ENCODE measurements around the gene FMO4. TPM values are rescaled to one million over a fixed set of nuclear protein-coding genes. Genes with fewer than 3 reads are reported as not detected.

The FMO4 gene
- total RNA-seq, 1 experiment from 2014 or later: 2.5 TPM

DNA sequence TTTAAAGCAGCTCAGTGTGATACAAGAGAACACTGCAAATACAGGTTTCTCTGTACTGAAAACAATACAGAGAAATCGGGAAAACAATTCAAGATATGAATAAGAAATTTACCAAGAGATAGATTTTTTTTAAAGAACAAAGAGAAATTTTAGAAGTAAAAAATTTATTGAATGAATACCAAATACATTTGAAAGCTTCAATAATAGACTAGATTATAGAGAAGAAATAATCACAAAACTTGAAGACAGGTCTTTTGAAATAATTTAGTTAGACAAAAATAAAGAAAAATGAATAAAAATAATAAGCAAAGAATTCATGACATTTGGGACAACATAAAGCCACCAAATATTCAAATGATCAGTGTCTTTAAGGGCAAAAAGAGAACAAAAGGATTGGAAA, 13.6 kb upstream of the FMO4 start:
- intact Hi-C loops (cut with micrococcal nuclease; ENCODE audit: unreplicated experiment): no loop called here
- no TSS peak for BruUV-seq (replicated peaks)
- Mint-ChIP-seq H3K4me3 (ENCODE audit: low read depth, unreplicated experiment) (no peak overlapping the region), H3K36me3 (ENCODE audit: insufficient read depth, unreplicated experiment) (no peaks in the 10 kb centered on the region), H3K27me3 (ENCODE audit: unreplicated experiment) (peaks cover 25% of the 10 kb centered on the region), H3K27ac (ENCODE audit: unreplicated experiment) (no peak overlapping the region), H3K9me3 (ENCODE audit: low read depth, unreplicated experiment) (peaks cover 2% of the 10 kb centered on the region), H3K4me1 (ENCODE audit: low read depth, unreplicated experiment) (no peaks in the 10 kb centered on the region)
- CTCF ChIA-PET: no interaction called here
- DNase-seq: no peak
- TF ChIP-seq CTCF (IDR thresholded peaks at IDR 0.05; ENCODE audit: unreplicated experiment): no peak

DNA sequence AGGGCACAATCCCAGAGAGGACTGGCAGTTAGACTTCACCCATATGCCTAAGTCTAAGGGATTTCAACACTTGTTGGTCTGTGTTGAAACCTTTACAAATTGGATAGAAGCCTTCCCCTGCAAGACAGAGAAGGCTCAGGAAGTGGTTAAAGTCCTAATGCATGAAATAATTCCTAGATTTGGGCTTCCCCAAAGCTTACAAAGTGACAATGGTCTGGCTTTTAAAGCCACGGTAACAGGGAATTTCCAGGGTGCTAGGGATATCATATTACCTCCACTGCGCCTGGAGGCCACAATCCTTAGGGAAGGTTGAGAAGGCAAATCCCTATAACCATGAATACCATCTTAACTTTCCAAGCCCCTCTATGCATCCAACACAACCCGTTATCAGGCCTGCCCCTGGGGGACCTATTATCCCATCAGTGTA, 3.3 kb upstream of the FMO4 start:
- Mint-ChIP-seq H3K27ac (ENCODE audit: unreplicated experiment) (no peak overlapping the region), H3K36me3 (ENCODE audit: insufficient read depth, unreplicated experiment) (peaks cover 7% of the 10 kb centered on the region), H3K9me3 (ENCODE audit: low read depth, unreplicated experiment) (no peaks in the 10 kb centered on the region), H3K27me3 (ENCODE audit: unreplicated experiment) (no peaks in the 10 kb centered on the region), H3K4me1 (ENCODE audit: low read depth, unreplicated experiment) (no peaks in the 10 kb centered on the region), H3K4me3 (ENCODE audit: low read depth, unreplicated experiment) (no peak overlapping the region)
- DNase-seq: no peak
- CTCF ChIA-PET: no interaction called here
- BruUV-seq (replicated peaks): no TSS peak
- TF ChIP-seq CTCF (IDR thresholded peaks at IDR 0.05; ENCODE audit: unreplicated experiment): no peak
- intact Hi-C loops (cut with micrococcal nuclease; ENCODE audit: unreplicated experiment): loop anchor here (5.0 to 10.0 kb wide), 2 partner anchors 343 to 1416 kb away; partner anchors contain the start of gene SCYL3

- BruUV-seq (replicated peaks): no TSS peak
- H3K27ac Mint-ChIP-seq (ENCODE audit: unreplicated experiment): no peak overlapping the region
- CTCF ChIA-PET: interaction anchor here (0.6 to 2.6 kb wide), 3 partner anchors 85 to 345 kb away, joined by 8 to 43 read pairs (median 10); no protein-coding TSS in a partner anchor
- no peak for DNase-seq
- TF ChIP-seq CTCF (IDR thresholded peaks at IDR 0.05; ENCODE audit: unreplicated experiment): no peak
- H3K27me3 Mint-ChIP-seq (ENCODE audit: unreplicated experiment): no peaks in the 10 kb centered on the region
- H3K4me3 Mint-ChIP-seq (ENCODE audit: low read depth, unreplicated experiment): no peak overlapping the region
- intact Hi-C loops (cut with micrococcal nuclease; ENCODE audit: unreplicated experiment): loop anchor here (5.0 to 10.0 kb wide), 2 partner anchors 345 to 1417 kb away; partner anchors contain the start of gene SCYL3
- H3K36me3 Mint-ChIP-seq (ENCODE audit: insufficient read depth, unreplicated experiment): peaks cover 7% of the 10 kb centered on the region
- H3K9me3 Mint-ChIP-seq (ENCODE audit: low read depth, unreplicated experiment): no peaks in the 10 kb centered on the region
- H3K4me1 Mint-ChIP-seq (ENCODE audit: low read depth, unreplicated experiment): no peaks in the 10 kb centered on the region
Measured at GRCh38 chr1:171311771-171312558, 2.0 kb upstream of the FMO4 start.

GRCh38 chr1:171313319-171313834, 606 bp upstream of the FMO4 start:
- Mint-ChIP-seq H3K4me1 (ENCODE audit: low read depth, unreplicated experiment) (no peaks in the 10 kb centered on the region), H3K27me3 (ENCODE audit: unreplicated experiment) (no peaks in the 10 kb centered on the region), H3K27ac (ENCODE audit: unreplicated experiment) (peak overlapping the region; percentile 85), H3K4me3 (ENCODE audit: low read depth, unreplicated experiment) (peak overlapping the region; percentile 58), H3K9me3 (ENCODE audit: low read depth, unreplicated experiment) (no peaks in the 10 kb centered on the region), H3K36me3 (ENCODE audit: insufficient read depth, unreplicated experiment) (peaks cover 7% of the 10 kb centered on the region)
- BruUV-seq (replicated peaks): no TSS peak
- CTCF ChIA-PET: interaction anchor here (0.6 to 2.6 kb wide), 19 partner anchors 9 to 1046 kb away, joined by 3 to 46 read pairs (median 4); partner anchors contain the start of gene PRRC2C
- intact Hi-C loops (cut with micrococcal nuclease; ENCODE audit: unreplicated experiment): loop anchor here (1.0 to 10.0 kb wide), 3 partner anchors 232 to 1419 kb away; partner anchors contain the start of gene SCYL3
- TF ChIP-seq CTCF (IDR thresholded peaks at IDR 0.05; ENCODE audit: unreplicated experiment): no peak
- no peak for DNase-seq
